ENCODE results near the gene CSF1R.

CSF1R gene

GRCh38 chr5:150085950-150086715 is at the start of gene CSF1R:
Gene CSF1R (minus strand): TSS chr5:150086554. CDS start chr5:150086427, 127 bp downstream.
- no peak for DNase-seq (ENCODE audit: low read depth)

GRCh38 chr5:150135557-150136304 is 49.4 kb upstream of the CSF1R start:
- no peak for DNase-seq (ENCODE audit: low read depth)

- no peak for DNase-seq (ENCODE audit: low read depth)
Observed at GRCh38 chr5:150134198-150134588, 47.8 kb upstream of the CSF1R start.

- DNase-seq (ENCODE audit: low read depth), result no peak
Observed at GRCh38 chr5:150133581-150134197, 47.3 kb upstream of the CSF1R start.

GRCh38 chr5:150132740-150133139 is 46.4 kb upstream of the CSF1R start:
- DNase-seq (ENCODE audit: low read depth), result no peak

GRCh38 chr5:150131978-150132694 is 45.8 kb upstream of the CSF1R start:
- no peak for DNase-seq (ENCODE audit: low read depth)

- no peak for DNase-seq (ENCODE audit: low read depth)
Observed at GRCh38 chr5:150131461-150131860, 45.1 kb upstream of the CSF1R start.

- DNase-seq (ENCODE audit: low read depth), result no peak
Observed at GRCh38 chr5:150130493-150130922, 44.2 kb upstream of the CSF1R start.

- DNase-seq (ENCODE audit: low read depth), result peak; percentile 6
Observed at GRCh38 chr5:150129813-150130492, 43.6 kb upstream of the CSF1R start.

GRCh38 chr5:150129454-150129812 is 43.1 kb upstream of the CSF1R start:
- DNase-seq (ENCODE audit: low read depth), result no peak

GRCh38 chr5:150126921-150127265 is 40.5 kb upstream of the CSF1R start:
- DNase-seq (ENCODE audit: low read depth), result no peak

GRCh38 chr5:150126199-150126920 is 40.0 kb upstream of the CSF1R start:
- no peak for DNase-seq (ENCODE audit: low read depth)

GRCh38 chr5:150125334-150125733 is 39.0 kb upstream of the CSF1R start:
- DNase-seq (ENCODE audit: low read depth), result no peak

- DNase-seq (ENCODE audit: low read depth), result no peak
Observed at GRCh38 chr5:150124596-150124995, 38.2 kb upstream of the CSF1R start.

- no peak for DNase-seq (ENCODE audit: low read depth)
Observed at GRCh38 chr5:150124111-150124557, 37.8 kb upstream of the CSF1R start.

- DNase-seq (ENCODE audit: low read depth), result no peak
Observed at GRCh38 chr5:150123542-150123941, 37.2 kb upstream of the CSF1R start.

GRCh38 chr5:150122536-150123481 is 36.5 kb upstream of the CSF1R start:
- DNase-seq (ENCODE audit: low read depth), result no peak

GRCh38 chr5:150122158-150122510 is 35.8 kb upstream of the CSF1R start:
- no peak for DNase-seq (ENCODE audit: low read depth)

GRCh38 chr5:150121448-150122157 is 35.2 kb upstream of the CSF1R start:
- DNase-seq (ENCODE audit: low read depth), result no peak
